DND-41 (cell line): ENCODE measurements around the gene ADK.

Experiments
- EZH2 ChIP-seq: IDR thresholded peaks from 3 replicates; pipeline ENCODE4 v1.6.1; 2012; ENCODE audit warnings: borderline replicate concordance, low read depth, mild to moderate bottlenecking, moderate library complexity, low read length, inconsistent platforms; ENCODE audit not compliant: severe bottlenecking
- TF ChIP-seq, protein P1 (sequence below): IDR thresholded peaks from 2 replicates; pipeline ENCODE4 v1.5.1; 2012; ENCODE audit warnings: borderline replicate concordance, low read length, moderate library complexity, mild to moderate bottlenecking; ENCODE audit not compliant: poor library complexity, severe bottlenecking; ENCODE audit errors: extremely low read depth

DNA sequence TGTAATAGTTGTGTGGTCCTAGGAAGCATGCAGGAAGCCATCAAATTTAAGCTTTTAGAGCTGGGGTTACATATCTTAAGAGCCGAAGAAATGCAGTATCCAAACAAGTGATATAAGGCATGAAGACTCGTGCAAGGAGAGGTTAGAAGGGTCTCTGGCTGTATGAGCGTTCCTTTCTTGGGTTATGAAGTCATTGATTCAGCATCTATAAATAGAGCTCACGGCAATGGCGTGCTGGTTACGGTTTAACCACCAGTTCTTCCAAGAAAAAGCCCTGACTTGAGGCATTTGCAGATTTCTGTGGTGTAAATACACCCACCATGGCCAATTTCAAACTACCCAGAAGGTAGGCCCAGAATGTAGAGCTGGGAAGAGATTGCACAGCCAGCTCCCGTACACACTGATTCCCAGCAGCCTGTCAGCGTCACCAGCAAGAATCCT lies 603.4 kb downstream of the ADK start:
- TF ChIP-seq, protein P1, sequence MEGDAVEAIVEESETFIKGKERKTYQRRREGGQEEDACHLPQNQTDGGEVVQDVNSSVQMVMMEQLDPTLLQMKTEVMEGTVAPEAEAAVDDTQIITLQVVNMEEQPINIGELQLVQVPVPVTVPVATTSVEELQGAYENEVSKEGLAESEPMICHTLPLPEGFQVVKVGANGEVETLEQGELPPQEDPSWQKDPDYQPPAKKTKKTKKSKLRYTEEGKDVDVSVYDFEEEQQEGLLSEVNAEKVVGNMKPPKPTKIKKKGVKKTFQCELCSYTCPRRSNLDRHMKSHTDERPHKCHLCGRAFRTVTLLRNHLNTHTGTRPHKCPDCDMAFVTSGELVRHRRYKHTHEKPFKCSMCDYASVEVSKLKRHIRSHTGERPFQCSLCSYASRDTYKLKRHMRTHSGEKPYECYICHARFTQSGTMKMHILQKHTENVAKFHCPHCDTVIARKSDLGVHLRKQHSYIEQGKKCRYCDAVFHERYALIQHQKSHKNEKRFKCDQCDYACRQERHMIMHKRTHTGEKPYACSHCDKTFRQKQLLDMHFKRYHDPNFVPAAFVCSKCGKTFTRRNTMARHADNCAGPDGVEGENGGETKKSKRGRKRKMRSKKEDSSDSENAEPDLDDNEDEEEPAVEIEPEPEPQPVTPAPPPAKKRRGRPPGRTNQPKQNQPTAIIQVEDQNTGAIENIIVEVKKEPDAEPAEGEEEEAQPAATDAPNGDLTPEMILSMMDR = no peak
- TF ChIP-seq EZH2 = no peak
